Tibial nerve (tissue), 4 donors: ENCODE measurements around the gene TSHZ2.

Experiments
- EP300 ChIP-seq, 2 donors: sonication (generic); formaldehyde crosslinking; IDR thresholded peaks; one replicate each; pipeline ENCODE4 v1.6.1; 2017; ENCODE audit warnings: antibody characterized with exemption in 2 of 2, mild to moderate bottlenecking in 1 of 2
- TF ChIP-seq, protein P1 (sequence below), 5 experiments: fragments of 200-600 bp in 3 of 5; fragments of 450-650 bp in 2 of 5; sonication (generic) in 3 of 5; IDR thresholded peaks; one replicate each; pipeline ENCODE4 v1.5.1; 2016 to 2019; ENCODE audit warnings: antibody characterized with exemption in 5 of 5, mild to moderate bottlenecking in 3 of 5, moderate library complexity in 2 of 5

DNA sequence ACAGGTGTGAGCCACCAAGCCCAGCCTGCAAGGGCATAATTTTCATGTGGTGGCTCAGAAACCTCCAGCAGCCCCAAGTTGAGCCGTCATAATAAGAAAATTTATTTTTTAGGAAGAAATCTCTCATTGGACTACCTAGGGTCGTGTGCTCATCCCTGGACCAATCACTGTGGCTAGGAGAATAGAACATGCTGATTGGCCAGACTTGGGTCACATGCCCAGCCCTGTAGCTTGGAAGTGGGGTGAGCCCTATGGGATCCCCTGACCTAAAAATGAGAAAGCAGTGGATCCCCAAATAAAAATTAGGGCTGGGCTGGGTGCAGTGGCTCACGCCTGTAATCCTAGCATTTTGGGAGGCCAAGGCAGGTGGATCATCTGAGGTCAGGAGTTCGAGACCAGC lies 466.2 kb downstream of the TSHZ2 start:
- TF ChIP-seq, protein P1, sequence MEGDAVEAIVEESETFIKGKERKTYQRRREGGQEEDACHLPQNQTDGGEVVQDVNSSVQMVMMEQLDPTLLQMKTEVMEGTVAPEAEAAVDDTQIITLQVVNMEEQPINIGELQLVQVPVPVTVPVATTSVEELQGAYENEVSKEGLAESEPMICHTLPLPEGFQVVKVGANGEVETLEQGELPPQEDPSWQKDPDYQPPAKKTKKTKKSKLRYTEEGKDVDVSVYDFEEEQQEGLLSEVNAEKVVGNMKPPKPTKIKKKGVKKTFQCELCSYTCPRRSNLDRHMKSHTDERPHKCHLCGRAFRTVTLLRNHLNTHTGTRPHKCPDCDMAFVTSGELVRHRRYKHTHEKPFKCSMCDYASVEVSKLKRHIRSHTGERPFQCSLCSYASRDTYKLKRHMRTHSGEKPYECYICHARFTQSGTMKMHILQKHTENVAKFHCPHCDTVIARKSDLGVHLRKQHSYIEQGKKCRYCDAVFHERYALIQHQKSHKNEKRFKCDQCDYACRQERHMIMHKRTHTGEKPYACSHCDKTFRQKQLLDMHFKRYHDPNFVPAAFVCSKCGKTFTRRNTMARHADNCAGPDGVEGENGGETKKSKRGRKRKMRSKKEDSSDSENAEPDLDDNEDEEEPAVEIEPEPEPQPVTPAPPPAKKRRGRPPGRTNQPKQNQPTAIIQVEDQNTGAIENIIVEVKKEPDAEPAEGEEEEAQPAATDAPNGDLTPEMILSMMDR (IDR thresholded peaks at IDR 0.05), result no peak
- no peak for TF ChIP-seq EP300 (IDR thresholded peaks at IDR 0.05)
